ENCODE measurements around the gene NEU4.

NEU4 gene

GRCh38 chr2:241835611-241836010, 26.6 kb downstream of the NEU4 start:
- DNase-seq, result no peak

- DNase-seq, result no peak
Measured at GRCh38 chr2:241836292-241836691, 27.3 kb downstream of the NEU4 start.

- DNase-seq, result no peak
Measured at GRCh38 chr2:241837197-241837965, 28.4 kb downstream of the NEU4 start.

GRCh38 chr2:241841181-241842066, 32.4 kb downstream of the NEU4 start:
- no peak for DNase-seq

GRCh38 chr2:241842067-241842415, 33.0 kb downstream of the NEU4 start:
- no peak for DNase-seq

- no peak for DNase-seq
Measured at GRCh38 chr2:241842620-241843211, 33.7 kb downstream of the NEU4 start.

GRCh38 chr2:241843321-241844065, 34.5 kb downstream of the NEU4 start:
- no peak for DNase-seq

GRCh38 chr2:241844066-241844728, 35.2 kb downstream of the NEU4 start:
- DNase-seq, result peak; percentile 33

- no peak for DNase-seq
Measured at GRCh38 chr2:241844831-241845578, 36.0 kb downstream of the NEU4 start.

GRCh38 chr2:241846406-241846805, 37.4 kb downstream of the NEU4 start:
- DNase-seq, result no peak

- DNase-seq, result no peak
Measured at GRCh38 chr2:241848761-241849615, 40.0 kb downstream of the NEU4 start.

- DNase-seq, result no peak
Measured at GRCh38 chr2:241849616-241850543, 40.9 kb downstream of the NEU4 start.

- no peak for DNase-seq
Measured at GRCh38 chr2:241850544-241851324, 41.7 kb downstream of the NEU4 start.

GRCh38 chr2:241851325-241852115, 42.5 kb downstream of the NEU4 start:
- DNase-seq, result no peak

GRCh38 chr2:241852116-241852980, 43.4 kb downstream of the NEU4 start:
- no peak for DNase-seq

- DNase-seq, result no peak
Measured at GRCh38 chr2:241852981-241853631, 44.1 kb downstream of the NEU4 start.
